Testis (tissue), 2 donors: ENCODE results near the gene THAP10.

ENCODE experiments used
- POLR2A ChIP-seq: fragments of 450-650 bp; IDR thresholded peaks from one replicate; pipeline ENCODE4 v1.6.1; 2017; ENCODE audit warnings: antibody characterized with exemption, mild to moderate bottlenecking, moderate library complexity
- TF ChIP-seq, protein P1 (sequence below), 3 experiments: fragments of 450-650 bp in 2 of 3; fragments of 200-600 bp in 1 of 3; sonication (generic) in 1 of 3; IDR thresholded peaks; one replicate each; pipeline ENCODE4 v1.5.1; 2016 to 2019; ENCODE audit warnings: antibody characterized with exemption in 3 of 3, mild to moderate bottlenecking in 2 of 3, moderate library complexity in 1 of 3

DNA sequence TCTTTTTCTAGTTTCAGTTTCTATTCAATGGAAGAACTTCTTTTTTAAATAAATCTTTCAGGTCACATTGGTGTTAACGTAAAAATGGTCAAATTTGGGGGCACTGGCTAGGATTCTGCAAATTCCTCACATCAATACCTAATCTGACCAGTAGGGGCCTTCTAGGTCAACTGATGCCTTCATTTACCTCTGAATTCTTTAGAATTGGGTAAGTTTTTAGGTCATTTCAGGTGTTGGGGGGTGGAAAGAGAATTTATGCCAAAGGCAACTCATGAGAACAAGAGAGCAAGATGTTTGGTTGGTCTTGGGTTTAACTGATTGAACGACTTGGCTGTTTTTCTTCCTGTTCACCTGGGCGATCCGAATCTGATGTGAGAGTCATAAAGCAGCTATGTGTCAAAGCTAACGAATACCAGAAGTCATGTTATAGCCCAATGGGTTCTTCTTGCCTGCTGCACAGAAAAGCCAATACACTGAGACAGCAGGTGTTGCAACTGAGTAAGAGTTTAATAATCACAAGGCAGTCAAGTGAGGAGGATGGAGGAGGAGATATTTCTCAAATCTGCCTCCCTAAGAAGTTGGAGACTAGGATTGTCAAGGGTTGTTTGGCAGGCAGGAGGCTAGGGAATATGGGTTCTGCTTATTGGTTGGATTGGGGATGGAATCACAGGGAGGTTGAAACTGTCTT lies 15.7 kb upstream of the THAP10 start:
- TF ChIP-seq, protein P1, sequence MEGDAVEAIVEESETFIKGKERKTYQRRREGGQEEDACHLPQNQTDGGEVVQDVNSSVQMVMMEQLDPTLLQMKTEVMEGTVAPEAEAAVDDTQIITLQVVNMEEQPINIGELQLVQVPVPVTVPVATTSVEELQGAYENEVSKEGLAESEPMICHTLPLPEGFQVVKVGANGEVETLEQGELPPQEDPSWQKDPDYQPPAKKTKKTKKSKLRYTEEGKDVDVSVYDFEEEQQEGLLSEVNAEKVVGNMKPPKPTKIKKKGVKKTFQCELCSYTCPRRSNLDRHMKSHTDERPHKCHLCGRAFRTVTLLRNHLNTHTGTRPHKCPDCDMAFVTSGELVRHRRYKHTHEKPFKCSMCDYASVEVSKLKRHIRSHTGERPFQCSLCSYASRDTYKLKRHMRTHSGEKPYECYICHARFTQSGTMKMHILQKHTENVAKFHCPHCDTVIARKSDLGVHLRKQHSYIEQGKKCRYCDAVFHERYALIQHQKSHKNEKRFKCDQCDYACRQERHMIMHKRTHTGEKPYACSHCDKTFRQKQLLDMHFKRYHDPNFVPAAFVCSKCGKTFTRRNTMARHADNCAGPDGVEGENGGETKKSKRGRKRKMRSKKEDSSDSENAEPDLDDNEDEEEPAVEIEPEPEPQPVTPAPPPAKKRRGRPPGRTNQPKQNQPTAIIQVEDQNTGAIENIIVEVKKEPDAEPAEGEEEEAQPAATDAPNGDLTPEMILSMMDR (IDR thresholded peaks at IDR 0.05): peak in 2 of 3 experiments; percentile 20 to 37
- no peak for TF ChIP-seq POLR2A
